ENCODE results near the gene LMO1. TPM values are rescaled to one million over a fixed set of nuclear protein-coding genes. Genes with fewer than 3 reads are reported as not detected.

The LMO1 gene
- total RNA-seq, 4 donors from 2014 or later: not detected

GRCh38 chr11:8288166-8288772, 24.6 kb upstream of the LMO1 start:
- Histone ChIP-seq H3K36me3 (no peaks in the 10 kb centered on the region), H3K9me3 (no peaks in the 10 kb centered on the region), H3K27me3 (peaks cover 0 to 6% of the 10 kb centered on the region in 2 donors), H3K27ac (no peak overlapping the region), H3K4me1 (peaks cover 0 to 6% (median 0%) of the 10 kb centered on the region in 4 donors), H3K4me3 (no peak overlapping the region)
- DNase-seq (ENCODE audit: low spot score in 2 of 2): no peak
- TF ChIP-seq EP300 (IDR thresholded peaks at IDR 0.05): no peak
- TF ChIP-seq, protein P1, sequence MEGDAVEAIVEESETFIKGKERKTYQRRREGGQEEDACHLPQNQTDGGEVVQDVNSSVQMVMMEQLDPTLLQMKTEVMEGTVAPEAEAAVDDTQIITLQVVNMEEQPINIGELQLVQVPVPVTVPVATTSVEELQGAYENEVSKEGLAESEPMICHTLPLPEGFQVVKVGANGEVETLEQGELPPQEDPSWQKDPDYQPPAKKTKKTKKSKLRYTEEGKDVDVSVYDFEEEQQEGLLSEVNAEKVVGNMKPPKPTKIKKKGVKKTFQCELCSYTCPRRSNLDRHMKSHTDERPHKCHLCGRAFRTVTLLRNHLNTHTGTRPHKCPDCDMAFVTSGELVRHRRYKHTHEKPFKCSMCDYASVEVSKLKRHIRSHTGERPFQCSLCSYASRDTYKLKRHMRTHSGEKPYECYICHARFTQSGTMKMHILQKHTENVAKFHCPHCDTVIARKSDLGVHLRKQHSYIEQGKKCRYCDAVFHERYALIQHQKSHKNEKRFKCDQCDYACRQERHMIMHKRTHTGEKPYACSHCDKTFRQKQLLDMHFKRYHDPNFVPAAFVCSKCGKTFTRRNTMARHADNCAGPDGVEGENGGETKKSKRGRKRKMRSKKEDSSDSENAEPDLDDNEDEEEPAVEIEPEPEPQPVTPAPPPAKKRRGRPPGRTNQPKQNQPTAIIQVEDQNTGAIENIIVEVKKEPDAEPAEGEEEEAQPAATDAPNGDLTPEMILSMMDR (IDR thresholded peaks at IDR 0.05): no peak
- no peak for TF ChIP-seq POLR2A (IDR thresholded peaks at IDR 0.05)
- 64 to 95% methylated on average over 2 to 3 of the region's 3 CpGs for WGBS, 2 donors

DNA sequence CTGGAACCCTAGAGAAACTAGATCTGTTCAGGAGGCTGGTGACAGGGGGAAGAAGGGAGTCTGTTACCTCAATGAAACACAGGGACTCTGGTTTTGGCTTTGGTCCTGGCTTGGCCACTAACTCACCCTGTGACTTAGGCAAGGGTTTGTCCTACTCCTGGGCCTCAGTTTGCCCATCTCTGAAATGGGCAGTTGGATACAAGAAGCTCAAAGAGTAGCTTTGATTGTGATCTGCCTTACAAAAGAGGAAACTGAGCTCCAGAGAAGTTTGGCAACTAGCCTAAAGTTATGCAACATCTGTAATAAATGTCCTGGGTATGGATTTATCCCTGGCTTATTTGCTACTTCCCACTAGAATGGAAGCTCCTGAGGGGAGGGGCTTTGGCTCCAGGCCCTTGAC, 24.0 kb upstream of the LMO1 start:
- peaks cover 0 to 9% of the 10 kb centered on the region in 2 donors for H3K27me3 ChIP-seq
- H3K9me3 ChIP-seq: no peaks in the 10 kb centered on the region
- H3K4me3 ChIP-seq: no peak overlapping the region
- DNase-seq (ENCODE audit: low spot score in 2 of 2): no peak
- TF ChIP-seq POLR2A (IDR thresholded peaks at IDR 0.05) (no peak), EP300 (IDR thresholded peaks at IDR 0.05) (no peak)
- TF ChIP-seq, protein P1 (IDR thresholded peaks at IDR 0.05): no peak
- no peak overlapping the region for H3K27ac ChIP-seq
- no peaks in the 10 kb centered on the region for H3K36me3 ChIP-seq
- peaks cover 0 to 12% (median 0%) of the 10 kb centered on the region in 4 donors for H3K4me1 ChIP-seq

DNA sequence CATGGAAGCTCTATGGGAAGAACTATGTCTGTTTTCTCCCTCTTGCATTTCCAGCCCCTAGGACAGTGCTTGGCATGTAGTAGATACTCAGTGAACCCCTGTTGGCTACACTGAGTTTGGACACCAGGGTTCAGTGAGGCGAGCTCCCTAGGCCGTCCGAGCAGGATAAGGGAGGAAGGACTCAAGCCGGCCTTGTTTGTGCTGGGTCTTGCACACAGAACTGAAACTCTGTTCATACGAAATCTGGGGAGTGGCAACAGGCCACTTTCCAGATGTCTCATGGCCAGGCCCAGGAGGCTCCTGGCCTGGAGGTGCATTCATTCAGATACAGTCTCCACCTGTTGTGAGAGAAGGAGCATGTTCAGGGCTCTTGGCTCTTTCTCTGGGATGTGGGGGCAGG, 23.6 kb upstream of the LMO1 start:
- DNase-seq (ENCODE audit: low spot score in 2 of 2): no peak
- Histone ChIP-seq H3K27ac (no peak overlapping the region), H3K9me3 (no peaks in the 10 kb centered on the region), H3K4me3 (no peak overlapping the region), H3K36me3 (no peaks in the 10 kb centered on the region), H3K4me1 (peaks cover 0 to 12% (median 0%) of the 10 kb centered on the region in 4 donors), H3K27me3 (peaks cover 0 to 9% of the 10 kb centered on the region in 2 donors)
- 85 to 90% methylated on average over 5 of the region's 5 CpGs for WGBS, 2 donors
- TF ChIP-seq EP300 (IDR thresholded peaks at IDR 0.05) (no peak), POLR2A (IDR thresholded peaks at IDR 0.05) (no peak)
- TF ChIP-seq, protein P1 (IDR thresholded peaks at IDR 0.05): no peak

GRCh38 chr11:8286886-8287285, 23.2 kb upstream of the LMO1 start:
- 72 to 81% methylated on average over 2 of the region's 2 CpGs for WGBS, 2 donors
- H3K27ac ChIP-seq: no peak overlapping the region
- H3K9me3 ChIP-seq: no peaks in the 10 kb centered on the region
- H3K27me3 ChIP-seq: peaks cover 0 to 9% of the 10 kb centered on the region in 2 donors
- no peak for TF ChIP-seq POLR2A (IDR thresholded peaks at IDR 0.05)
- no peak for TF ChIP-seq EP300 (IDR thresholded peaks at IDR 0.05)
- TF ChIP-seq, protein P1 (IDR thresholded peaks at IDR 0.05): no peak
- H3K4me1 ChIP-seq: peaks cover 0 to 12% (median 0%) of the 10 kb centered on the region in 4 donors
- no peaks in the 10 kb centered on the region for H3K36me3 ChIP-seq
- DNase-seq (ENCODE audit: low spot score in 2 of 2): no peak
- H3K4me3 ChIP-seq: no peak overlapping the region

DNA sequence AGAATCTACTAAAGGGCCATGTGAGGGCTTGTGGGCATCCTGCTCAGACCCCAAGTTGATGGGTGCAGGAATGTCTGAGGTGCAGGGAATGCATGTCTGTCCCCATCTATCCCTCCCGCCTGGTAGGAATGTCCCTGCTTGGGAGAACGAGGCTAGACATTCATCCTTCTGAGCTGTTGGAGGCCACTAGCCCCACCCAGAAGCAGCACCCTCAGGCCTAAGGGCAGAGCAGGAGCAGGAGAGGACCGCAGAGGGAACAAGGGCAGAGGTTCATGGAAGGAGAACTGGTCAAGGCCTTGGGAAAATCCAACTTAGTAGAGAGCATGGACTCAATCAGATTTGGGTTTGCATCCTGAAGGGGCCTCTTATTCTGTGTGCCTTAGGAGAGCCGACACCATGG, 22.1 kb upstream of the LMO1 start:
- no peaks in the 10 kb centered on the region for H3K36me3 ChIP-seq
- no peak overlapping the region for H3K4me3 ChIP-seq
- DNase-seq (ENCODE audit: low spot score in 2 of 2): no peak
- peaks cover 0 to 9% of the 10 kb centered on the region in 2 donors for H3K27me3 ChIP-seq
- peaks cover 0 to 12% (median 0%) of the 10 kb centered on the region in 4 donors for H3K4me1 ChIP-seq
- WGBS, 2 donors: 87 to 89% methylated on average over 4 of the region's 4 CpGs
- H3K27ac ChIP-seq: no peak overlapping the region
- peaks cover 0 to 5% (median 0%) of the 10 kb centered on the region in 4 donors for H3K9me3 ChIP-seq
- TF ChIP-seq, protein P1 (IDR thresholded peaks at IDR 0.05): no peak
- no peak for TF ChIP-seq EP300 (IDR thresholded peaks at IDR 0.05)
- no peak for TF ChIP-seq POLR2A (IDR thresholded peaks at IDR 0.05)
